GM13977 (cell line): ENCODE results near the gene KRTAP9-2.
"Not testable (repeated sequence)": the region's sequence is repeated elsewhere in the genome, so short reads cannot be mapped to it uniquely, and the experiment has no call there.

Experiments
- DNase-seq: peaks from one replicate; pipeline ENCODE4 v3.0.0; 2012; ENCODE audit warnings: low spot score
- in situ Hi-C: fragments of 300-500 bp; cut with MboI; formaldehyde crosslinking; loops from one replicate; pipeline ENCODE4 v1.12.0; 2022; ENCODE audit warnings: low sequenced_read_pairs, low pct_unique_long_range_greater_than_20kb, mixed read lengths, inconsistent platforms; ENCODE audit not compliant: unreplicated experiment
- TF ChIP-seq, protein P1 (sequence below): IDR thresholded peaks from 2 replicates; pipeline ENCODE4 v1.5.1; 2012; ENCODE audit warnings: mild to moderate bottlenecking, control low read depth; ENCODE audit not compliant: insufficient read depth; ENCODE audit errors: extremely low read depth, missing control alignments

KRTAP9-2 gene

DNA sequence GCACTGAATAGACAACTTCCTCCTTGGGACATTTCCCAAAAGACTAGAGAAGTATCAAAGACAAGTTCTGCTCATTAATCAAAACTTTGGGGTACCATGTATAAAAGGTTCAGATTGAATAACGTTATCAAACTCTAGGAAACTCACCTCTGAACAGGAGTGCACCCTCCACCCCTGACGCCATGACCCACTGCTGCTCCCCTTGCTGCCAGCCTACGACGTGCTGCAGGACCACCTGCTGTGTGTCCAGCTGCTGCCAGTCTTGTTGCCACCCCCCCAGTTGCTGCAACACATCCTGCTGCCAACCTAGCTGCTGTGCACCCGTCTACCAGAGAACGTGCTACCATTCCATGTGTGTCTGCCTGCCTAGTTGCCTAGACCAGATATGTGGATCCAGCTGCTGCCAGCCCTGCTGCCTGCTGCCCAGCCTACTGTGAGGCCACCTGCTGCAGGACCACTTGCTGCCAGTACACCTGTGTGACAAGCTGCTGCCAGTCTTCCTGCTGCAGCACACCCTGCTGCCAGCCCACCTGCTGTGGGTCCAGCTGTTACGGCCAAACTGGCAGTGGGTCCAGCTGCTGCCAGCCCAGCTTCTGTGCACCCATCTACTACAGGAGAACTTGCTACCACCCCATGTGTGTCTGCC, 13.8 kb upstream of the KRTAP9-2 start:
- in situ Hi-C loops: no loop called here
- no peak for DNase-seq
- TF ChIP-seq, protein P1, sequence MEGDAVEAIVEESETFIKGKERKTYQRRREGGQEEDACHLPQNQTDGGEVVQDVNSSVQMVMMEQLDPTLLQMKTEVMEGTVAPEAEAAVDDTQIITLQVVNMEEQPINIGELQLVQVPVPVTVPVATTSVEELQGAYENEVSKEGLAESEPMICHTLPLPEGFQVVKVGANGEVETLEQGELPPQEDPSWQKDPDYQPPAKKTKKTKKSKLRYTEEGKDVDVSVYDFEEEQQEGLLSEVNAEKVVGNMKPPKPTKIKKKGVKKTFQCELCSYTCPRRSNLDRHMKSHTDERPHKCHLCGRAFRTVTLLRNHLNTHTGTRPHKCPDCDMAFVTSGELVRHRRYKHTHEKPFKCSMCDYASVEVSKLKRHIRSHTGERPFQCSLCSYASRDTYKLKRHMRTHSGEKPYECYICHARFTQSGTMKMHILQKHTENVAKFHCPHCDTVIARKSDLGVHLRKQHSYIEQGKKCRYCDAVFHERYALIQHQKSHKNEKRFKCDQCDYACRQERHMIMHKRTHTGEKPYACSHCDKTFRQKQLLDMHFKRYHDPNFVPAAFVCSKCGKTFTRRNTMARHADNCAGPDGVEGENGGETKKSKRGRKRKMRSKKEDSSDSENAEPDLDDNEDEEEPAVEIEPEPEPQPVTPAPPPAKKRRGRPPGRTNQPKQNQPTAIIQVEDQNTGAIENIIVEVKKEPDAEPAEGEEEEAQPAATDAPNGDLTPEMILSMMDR: no peak

DNA sequence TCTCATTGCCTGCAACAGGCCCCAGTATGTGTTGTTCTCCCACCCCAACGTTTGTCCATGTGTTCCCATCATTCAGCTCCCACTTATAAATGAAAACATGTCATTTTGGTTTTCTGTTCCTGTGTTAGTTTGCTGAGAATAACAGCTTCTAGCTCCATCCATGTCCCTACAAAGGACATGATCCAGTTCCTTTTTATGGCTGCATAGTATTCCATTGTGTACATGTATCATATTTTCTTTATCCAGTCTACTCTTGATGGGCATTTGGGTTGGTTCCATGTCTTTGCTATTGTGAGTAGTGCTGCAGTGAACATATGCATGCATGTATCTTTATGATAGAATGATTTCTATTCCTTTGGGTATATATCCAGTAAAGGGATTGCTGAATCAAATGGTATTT, 10.8 kb upstream of the KRTAP9-2 start:
- TF ChIP-seq, protein P1: no peak
- in situ Hi-C loops: no loop called here
- DNase-seq: no peak

DNA sequence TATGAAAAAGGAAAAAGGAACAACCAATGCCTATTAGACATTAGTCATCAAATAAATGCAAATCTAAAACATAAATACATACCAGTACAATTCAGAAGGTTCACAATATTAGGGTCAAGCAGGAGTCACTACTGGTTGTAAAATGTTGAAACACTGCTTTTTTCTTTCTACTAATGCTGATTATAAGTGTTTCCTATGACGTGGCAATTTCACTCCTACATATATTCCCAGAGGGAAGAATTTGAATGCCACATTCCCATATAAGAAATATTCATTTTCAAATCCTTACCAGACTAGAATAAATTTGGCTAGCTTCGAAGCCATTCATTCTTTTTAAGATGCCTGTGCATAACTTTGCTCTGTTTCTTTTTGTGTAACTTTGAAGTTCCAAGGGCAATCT, 2.6 kb upstream of the KRTAP9-2 start:
- TF ChIP-seq, protein P1: no peak
- in situ Hi-C loops: no loop called here
- no peak for DNase-seq

DNA sequence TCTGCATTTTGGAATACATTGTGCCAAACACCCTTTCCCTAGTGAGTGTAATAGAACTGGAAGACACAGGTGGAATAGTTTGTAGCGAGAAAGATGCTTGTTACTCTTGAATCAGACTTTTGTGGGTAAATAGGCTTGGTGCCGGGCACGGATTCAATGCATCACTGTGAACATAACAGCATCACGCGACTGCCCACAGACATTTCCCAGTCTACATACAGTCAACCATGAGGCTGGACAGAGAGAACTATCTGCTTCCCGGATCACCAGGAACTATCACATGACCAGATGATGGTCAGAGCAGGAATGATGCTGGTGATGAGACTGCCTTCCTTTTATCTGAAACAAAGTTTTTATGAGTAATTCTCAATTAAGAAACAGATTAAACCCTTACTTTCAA, 397 bp upstream of the KRTAP9-2 start:
- TF ChIP-seq, protein P1: no peak
- no peak for DNase-seq
- in situ Hi-C loops: no loop called here

DNA sequence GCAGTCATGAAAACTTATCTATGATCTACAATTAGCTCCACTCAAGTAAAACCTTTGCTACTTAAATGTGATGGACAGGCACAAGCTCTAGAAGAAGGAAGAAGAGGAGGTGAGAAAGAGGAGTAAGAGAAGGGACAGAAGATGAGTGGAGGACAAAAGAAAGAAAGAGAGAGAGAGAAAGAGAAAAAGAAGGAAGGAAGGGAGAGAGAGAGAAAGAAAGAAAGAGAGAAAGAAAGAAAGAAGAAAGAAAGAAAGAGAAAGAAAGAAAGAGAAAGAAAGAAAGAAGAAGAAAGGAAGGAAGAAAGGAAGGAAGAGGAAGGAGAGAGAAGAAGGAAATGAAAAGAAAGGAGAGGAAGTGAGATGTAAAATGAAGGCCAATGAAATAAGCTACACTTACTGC, 3.6 kb downstream of the KRTAP9-2 start:
- in situ Hi-C loops: no loop called here
- DNase-seq: no peak
- TF ChIP-seq, protein P1: no peak

DNA sequence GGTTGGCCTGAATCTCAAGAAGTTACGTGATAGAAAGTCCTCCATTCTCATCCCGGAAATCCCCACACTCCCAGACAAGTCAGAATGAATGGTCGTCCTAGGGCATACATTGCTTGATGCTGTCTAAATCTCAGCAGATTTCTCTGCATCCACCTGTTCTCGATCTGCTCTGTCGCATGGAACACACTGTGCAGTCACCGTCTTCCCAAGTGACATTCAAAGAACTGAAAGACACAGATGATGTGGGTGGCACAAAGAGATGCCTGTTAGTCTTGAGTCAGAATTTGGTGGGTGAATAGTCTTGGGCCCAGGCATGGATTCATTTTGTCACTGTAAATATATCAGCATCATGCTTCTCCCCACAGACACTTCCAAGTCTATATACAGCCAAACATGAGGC, 5.3 kb downstream of the KRTAP9-2 start:
- in situ Hi-C loops: no loop called here
- no peak for DNase-seq
- TF ChIP-seq, protein P1: no peak

DNA sequence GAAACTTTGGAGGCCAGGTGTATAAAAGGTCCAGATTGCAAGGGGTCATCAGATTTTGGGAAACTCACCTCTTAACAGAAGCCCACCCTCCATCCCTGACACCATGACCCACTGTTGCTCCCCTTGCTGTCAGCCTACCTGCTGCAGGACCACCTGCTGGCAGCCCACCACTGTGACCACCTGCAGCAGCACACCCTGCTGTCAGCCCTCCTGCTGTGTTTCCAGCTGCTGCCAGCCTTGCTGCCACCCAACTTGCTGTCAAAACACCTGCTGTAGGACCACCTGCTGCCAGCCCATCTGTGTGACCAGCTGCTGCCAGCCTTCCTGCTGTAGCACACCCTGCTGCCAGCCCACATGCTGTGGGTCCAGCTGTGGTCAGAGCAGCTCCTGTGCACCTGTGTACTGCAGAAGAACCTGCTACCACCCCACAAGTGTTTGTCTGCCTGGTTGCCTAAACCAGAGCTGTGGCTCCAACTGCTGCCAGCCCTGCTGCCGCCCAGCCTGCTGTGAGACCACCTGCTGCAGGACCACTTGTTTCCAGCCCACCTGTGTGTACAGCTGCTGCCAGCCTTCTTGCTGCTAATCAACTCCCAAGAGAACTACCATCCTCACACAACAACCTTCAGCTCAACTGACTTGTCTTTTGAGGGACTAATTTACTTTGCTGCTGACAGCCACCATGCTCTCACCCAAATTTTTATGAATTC, 6.1 kb downstream of the KRTAP9-2 start, which contains the start of gene KRTAP9-3:
TSS of gene KRTAP9-3 (plus strand) at position 51 of the 707 bp plus-strand sequence. CDS start at position 104, 53 bp downstream.
- DNase-seq, in situ Hi-C loops: not testable (repeated sequence)

DNA sequence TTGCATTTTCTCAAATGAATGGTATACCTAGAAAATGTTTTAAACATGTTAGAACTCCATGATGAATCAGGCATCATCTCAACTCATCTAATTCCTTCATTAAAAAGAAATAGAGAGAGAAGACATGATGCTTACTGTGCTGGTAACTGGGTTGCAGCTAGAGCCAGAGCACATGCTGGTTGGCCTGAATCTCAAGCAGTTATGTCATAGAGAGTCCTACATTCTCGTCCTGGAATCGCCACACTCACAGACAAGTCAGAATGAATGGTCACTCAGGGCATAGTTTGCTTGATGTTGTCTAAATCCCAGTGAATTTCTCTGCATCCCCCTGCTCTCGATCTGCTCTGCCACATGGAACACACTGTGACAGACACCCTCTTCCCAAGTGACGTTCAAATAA, 10.7 kb downstream of the KRTAP9-2 start:
- in situ Hi-C loops, DNase-seq: not testable (repeated sequence)

DNA sequence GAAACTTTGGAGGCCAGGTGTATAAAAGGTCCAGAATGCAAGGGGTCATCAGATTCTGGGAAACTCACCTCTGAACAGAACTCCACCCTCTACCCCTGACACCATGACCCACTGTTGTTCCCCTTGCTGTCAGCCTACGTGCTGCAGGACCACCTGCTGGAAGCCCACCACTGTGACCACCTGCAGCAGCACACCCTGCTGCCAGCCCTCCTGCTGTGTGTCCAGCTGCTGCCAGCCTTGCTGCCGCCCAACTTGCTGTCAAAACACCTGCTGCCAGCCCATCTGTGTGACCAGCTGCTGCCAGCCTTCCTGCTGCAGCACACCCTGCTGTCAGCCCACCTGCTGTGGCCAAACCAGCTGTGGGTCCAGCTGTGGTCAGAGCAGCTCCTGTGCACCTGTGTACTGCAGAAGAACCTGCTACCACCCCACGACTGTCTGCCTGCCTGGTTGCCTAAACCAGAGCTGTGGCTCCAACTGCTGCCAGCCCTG, 11.5 kb downstream of the KRTAP9-2 start, which contains the start of gene KRTAP9-8:
TSS of gene KRTAP9-8 (plus strand) at position 51 of the 489 bp plus-strand sequence. CDS start at position 104, 53 bp downstream.
- DNase-seq, in situ Hi-C loops: not testable (repeated sequence)
